Ureter (tissue), 1 donor: Measurements from ENCODE around the gene STK32C. TPM values are rescaled to one million over a fixed set of nuclear protein-coding genes. Genes with fewer than 3 reads are reported as not detected.
"Not testable (repeated sequence)": the region's sequence is repeated elsewhere in the genome, so short reads cannot be mapped to it uniquely, and the experiment has no call there.

Source experiments
- DNase-seq: peaks from one replicate; pipeline ENCODE4 v3.0.0-alpha.2; 2020; ENCODE audit warnings: low spot score
- total RNA-seq: library from RNA; stranded (reverse); gene quantifications from one replicate; pipeline ENCODE4 v1.2.4, GENCODE V29; 2023
- donor health status: DM: yes; HTN: yes; CAD: no.

STK32C gene
- total RNA-seq, 1 donor from 2014 or later: 10.8 TPM

- no peak for DNase-seq
Measured at GRCh38 chr10:132319853-132320653, 12.3 kb upstream of the STK32C start.

DNA sequence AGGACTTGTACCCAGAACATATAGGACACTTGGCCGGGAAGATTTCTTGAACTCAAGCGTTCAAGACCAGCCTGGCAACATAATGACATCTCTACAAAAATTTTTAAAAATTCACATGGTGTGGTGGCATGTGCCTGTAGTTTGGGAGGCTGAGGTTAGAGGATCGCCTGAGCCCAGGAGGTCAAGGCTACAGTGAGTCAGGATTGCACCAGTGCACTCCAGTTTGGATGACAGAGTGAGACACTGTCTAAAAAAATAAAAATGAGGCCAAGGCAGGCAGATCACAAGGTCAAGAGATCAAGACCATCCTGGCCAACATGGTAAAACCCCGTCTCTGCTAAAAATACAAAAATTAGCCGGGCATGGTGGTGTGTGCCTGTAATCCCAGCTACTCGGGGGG, 9.7 kb upstream of the STK32C start:
- DNase-seq: not testable (repeated sequence)

DNA sequence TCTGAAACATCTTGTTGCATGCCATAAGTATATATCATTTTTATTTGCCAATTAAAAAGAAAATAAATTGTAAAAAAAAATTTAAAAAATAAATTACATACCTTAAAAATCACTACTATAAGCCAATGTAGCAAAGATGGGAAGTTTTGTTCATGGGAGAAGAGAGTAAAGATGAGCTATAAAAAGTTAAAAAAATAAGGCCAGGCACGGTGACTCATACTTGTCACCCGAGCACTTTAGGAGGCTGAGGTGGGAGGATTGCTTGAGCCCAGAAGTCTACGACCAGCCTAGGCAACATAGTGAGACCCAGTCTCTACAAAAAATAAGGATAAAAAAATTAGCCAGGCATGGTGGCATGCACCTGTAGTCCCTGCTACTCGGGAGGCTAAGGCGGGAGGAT, 8.4 kb upstream of the STK32C start:
- DNase-seq: no peak

DNA sequence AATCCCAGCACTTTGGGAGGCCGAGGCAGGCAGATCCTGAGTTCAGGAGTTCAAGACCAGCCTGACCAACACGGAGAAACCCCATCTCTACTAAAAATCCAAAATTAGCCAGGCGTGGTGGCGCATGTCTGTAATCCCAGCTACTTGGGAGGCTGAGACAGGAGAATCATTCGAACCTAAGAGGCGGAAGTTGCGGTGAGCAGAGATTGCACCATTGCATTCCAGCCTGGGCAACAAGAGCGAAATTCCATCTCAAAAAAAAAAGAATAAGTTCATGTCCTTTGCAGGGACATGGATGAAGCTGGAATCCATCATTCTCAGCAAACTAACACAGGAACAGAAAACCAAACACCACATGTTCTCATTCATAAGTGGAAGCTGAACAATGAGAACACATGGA, 7.1 kb upstream of the STK32C start:
- not testable (repeated sequence) for DNase-seq

- DNase-seq: no peak
Measured at GRCh38 chr10:132314336-132314735, 6.6 kb upstream of the STK32C start.

DNA sequence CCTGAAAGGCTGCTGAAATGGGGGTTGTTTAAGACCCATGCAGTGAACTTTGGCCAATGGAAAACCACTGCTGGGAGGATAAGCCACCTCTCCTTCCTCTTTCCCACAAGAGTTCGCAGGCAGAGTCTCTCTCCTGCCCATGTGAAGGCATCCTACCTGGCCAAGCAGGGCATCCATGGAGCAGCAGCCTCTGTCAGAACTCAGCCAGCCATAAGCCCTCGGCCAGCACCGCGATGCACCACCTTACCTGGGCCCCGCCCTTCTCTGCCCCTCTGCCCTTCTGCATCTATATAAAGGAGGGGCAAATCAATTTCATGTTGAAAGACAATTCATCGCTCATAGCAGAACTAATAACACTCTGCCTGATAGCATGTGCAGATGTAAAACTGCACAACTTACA, 6.1 kb upstream of the STK32C start:
- DNase-seq: no peak

DNA sequence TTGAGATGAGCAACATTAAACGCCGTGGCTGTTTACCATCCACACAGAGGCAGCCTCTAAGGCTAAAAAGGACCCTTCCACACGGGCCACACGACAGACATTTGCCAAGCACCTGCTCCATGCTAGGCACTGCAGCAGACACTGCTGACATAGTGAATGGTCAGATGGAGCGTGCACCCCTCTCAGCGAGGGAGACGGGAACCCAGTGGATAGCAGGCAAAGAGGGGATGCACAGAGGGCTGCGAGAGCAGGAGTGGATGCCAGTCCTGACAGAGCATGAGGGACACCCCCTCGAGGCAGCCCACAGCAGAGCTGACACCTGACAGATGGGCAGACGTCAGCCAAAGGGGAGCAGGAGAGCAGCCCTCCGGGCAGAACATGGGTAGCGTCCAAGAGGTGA, 5.6 kb upstream of the STK32C start:
- DNase-seq: no peak

- DNase-seq: no peak
Measured at GRCh38 chr10:132311338-132311939, 3.7 kb upstream of the STK32C start.

DNA sequence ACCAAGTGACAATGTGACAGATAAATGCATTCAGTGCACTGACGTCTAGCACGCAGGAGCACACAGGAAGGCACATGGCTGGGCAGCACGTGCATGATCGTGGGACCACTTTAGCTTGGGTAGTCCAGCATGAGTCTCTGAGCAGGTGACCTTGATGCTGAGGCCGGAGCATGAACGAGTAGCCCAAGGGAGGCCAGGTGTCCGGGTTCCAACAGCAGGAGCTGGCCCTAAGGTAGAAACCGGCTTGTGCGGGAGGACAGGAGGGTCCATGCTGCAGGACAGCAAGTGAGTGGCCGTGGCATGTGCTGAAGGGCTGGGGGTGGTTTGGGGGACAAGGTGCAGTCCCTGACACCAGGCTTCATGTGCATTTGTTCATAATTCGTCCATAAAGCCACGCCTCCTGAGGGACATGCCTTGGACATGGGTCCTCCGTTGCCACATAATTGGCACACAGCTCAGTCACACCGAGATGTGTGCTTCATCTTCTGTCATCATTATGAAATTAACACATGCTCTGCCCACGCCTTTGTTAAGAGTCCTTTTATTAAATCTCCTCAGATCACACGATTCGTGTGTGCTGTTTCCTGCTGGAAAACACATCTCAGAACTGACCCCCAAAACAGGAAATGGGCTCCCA, 3.1 kb upstream of the STK32C start:
- no peak for DNase-seq

GRCh38 chr10:132309879-132310591, 2.3 kb upstream of the STK32C start:
- no peak for DNase-seq

DNA sequence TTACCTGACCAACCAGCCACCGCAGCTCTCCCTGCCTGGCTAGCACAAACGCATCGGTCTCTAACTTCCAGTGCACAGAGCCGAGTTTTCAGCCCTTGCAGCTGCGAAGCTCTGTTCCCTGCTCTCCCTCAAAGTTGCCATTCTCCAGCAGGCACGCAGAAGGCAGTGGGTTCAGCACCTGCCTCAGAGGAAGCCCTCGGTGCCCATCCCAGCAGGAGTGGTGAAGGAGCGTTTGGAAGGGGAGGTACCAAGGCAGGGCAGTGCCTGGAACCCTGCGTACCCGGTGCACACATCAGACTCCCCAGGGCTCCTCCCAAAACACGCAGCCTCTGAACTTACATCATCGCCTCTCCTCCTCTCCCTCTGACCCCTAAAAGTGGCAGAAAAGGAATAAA, 1.7 kb upstream of the STK32C start:
- peak; percentile 35 for DNase-seq

- DNase-seq: no peak
Measured at GRCh38 chr10:132308587-132309470, 1.1 kb upstream of the STK32C start.

- DNase-seq: peak; percentile 61
Measured at GRCh38 chr10:132306864-132307751, 642 bp downstream of the STK32C start.

GRCh38 chr10:132306343-132306685, 1.4 kb downstream of the STK32C start:
- DNase-seq: no peak

DNA sequence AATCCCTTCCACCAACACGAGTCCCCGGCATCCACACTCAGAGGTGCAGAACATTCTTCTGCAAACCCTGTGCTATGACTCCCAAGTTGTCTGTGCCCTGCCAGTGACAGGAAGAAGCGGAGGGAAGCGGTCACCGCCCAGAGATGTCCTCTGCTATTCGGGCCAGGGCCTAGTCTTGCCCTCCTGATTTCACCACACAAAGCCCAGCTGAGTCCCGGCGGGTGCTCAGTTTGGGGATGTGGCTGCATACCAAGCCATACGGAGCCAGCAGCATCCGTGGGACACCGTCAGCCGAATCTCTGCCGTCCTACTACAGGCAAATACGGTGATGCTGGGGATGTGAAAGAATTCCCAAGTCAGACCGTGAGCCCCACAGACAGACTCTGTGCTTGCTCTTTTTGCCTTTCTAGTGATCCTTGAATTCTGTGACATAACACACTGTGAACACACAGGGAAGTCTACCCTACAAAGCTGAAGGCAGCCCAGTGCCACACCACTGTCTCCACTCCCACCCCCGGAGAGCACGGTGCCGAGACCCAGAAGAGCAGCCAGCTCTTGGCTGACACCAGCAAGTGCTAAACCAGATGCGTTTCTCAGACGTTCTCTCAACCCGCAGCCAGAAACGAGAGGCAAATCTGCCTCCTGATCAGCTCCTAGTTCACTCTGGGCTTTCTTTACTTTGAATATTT, 2.0 kb downstream of the STK32C start:
- DNase-seq: no peak

GRCh38 chr10:132304756-132305509, 2.8 kb downstream of the STK32C start:
- DNase-seq: no peak

GRCh38 chr10:132303361-132304115, 4.2 kb downstream of the STK32C start:
- DNase-seq: no peak
